ENCODE results near the gene NBEA. TPM values are rescaled to one million over a fixed set of nuclear protein-coding genes. Genes with fewer than 3 reads are reported as not detected.

Gene NBEA
- total RNA-seq, 2 donors from 2014 or later = 15.2 to 15.9 TPM

DNA sequence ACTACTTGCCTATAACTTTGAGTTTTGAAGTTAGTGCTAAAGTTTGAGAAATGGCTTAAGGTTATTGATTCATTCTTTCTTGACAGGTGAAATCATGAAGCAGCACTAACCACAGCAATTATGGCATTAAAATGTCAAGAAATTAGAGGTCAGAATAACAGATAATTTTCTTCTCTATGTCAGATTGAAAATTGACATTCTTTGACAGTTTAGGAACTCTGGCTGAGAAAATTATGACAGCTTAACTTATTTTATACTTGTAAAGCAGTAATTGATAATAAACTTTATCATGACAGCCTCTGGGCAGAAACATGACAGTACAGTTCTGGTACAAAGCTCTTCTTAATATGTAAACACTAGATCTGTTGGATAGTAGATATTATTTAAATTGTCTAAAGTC is 689.6 kb downstream of the NBEA start:
- Histone ChIP-seq H3K4me3 (ENCODE audit: low read length) (no peak overlapping the region), H3K9ac (ENCODE audit: extremely low read depth, low read length, poor library complexity, severe bottlenecking) (no peak overlapping the region), H3K27ac (ENCODE audit: low read depth, low read length) (no peak overlapping the region), H3K4me1 (ENCODE audit: control insufficient read depth, insufficient read depth, low read length) (peaks cover 7% of the 10 kb centered on the region), H3K9me3 (ENCODE audit: control insufficient read depth, low read length) (no peaks in the 10 kb centered on the region), H3K36me3 (ENCODE audit: control insufficient read depth, insufficient read depth, low read length) (no peaks in the 10 kb centered on the region), H3K27me3 (ENCODE audit: control insufficient read depth, insufficient read depth, low read length, poor library complexity, severe bottlenecking) (no peaks in the 10 kb centered on the region)
- TF ChIP-seq CTCF (conservative IDR thresholded peaks at IDR 0.05) = no peak
- Mint-ChIP-seq H3K4me3 (no peak overlapping the region), H3K27ac (no peak overlapping the region), H3K36me3 (ENCODE audit: low read depth) (no peaks in the 10 kb centered on the region), H3K9me3 (no peaks in the 10 kb centered on the region), H3K4me1 (peaks cover 12% of the 10 kb centered on the region), H3K27me3 (ENCODE audit: insufficient read depth) (no peaks in the 10 kb centered on the region)
- DNase-seq = no peak

GRCh38 chr13:35643625-35644024 is 701.6 kb downstream of the NBEA start:
- Histone ChIP-seq H3K4me1 (ENCODE audit: control insufficient read depth, insufficient read depth, low read length) (peaks cover 4% of the 10 kb centered on the region), H3K27ac (ENCODE audit: low read depth, low read length) (no peak overlapping the region), H3K9ac (ENCODE audit: extremely low read depth, low read length, poor library complexity, severe bottlenecking) (no peak overlapping the region), H3K4me3 (ENCODE audit: low read length) (peak overlapping the region; percentile 21), H3K9me3 (ENCODE audit: control insufficient read depth, low read length) (no peaks in the 10 kb centered on the region), H3K27me3 (ENCODE audit: control insufficient read depth, insufficient read depth, low read length, poor library complexity, severe bottlenecking) (no peaks in the 10 kb centered on the region), H3K36me3 (ENCODE audit: control insufficient read depth, insufficient read depth, low read length) (no peaks in the 10 kb centered on the region)
- DNase-seq = no peak
- Mint-ChIP-seq H3K4me1 (peaks cover 18% of the 10 kb centered on the region), H3K9me3 (no peaks in the 10 kb centered on the region), H3K36me3 (ENCODE audit: low read depth) (no peaks in the 10 kb centered on the region), H3K27me3 (ENCODE audit: insufficient read depth) (no peaks in the 10 kb centered on the region), H3K27ac (peak overlapping the region; percentile 1), H3K4me3 (no peak overlapping the region)
- no peak for TF ChIP-seq CTCF (conservative IDR thresholded peaks at IDR 0.05)
- 80 to 86% methylated on average over 1 to 3 of the region's 3 CpGs for WGBS, 2 experiments (ENCODE audit: insufficient coverage in 1 of 2, insufficient read length in 1 of 2)

DNA sequence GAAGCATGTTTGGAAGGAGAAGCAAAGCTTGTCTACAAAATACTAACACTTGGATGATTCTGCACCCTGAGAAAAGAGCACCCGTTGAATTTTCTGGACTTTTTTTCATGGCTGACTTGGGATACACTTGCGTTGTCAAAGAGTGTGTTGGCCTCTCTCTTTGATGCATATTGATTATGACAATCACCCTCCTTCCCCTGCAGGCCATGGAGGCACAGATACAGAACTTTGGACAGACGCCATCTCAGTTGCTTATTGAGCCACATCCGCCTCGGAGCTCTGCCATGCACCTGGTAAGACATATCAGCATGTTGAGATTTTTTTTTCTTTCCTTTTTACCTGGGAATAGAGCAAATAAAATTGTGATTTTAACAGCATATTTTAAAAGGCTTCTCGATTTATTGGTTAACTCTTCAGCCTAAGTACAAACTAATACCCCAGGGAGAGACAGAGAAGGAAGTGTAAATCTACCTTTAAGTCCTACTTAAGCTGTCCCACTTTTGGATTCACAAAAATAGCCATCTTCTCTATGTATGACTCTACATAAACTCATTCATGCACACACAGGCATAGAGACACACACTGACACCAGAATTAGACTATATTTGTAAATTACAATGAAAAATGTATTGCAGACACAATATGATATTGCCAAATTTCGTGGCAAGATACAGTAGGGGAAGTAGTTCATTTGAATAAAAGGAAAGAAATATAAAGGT is 704.1 kb downstream of the NBEA start:
- Histone ChIP-seq H3K27ac (ENCODE audit: low read depth, low read length) (no peak overlapping the region), H3K27me3 (ENCODE audit: control insufficient read depth, insufficient read depth, low read length, poor library complexity, severe bottlenecking) (no peaks in the 10 kb centered on the region), H3K4me1 (ENCODE audit: control insufficient read depth, insufficient read depth, low read length) (peaks cover 4% of the 10 kb centered on the region), H3K36me3 (ENCODE audit: control insufficient read depth, insufficient read depth, low read length) (no peaks in the 10 kb centered on the region), H3K9me3 (ENCODE audit: control insufficient read depth, low read length) (no peaks in the 10 kb centered on the region), H3K9ac (ENCODE audit: extremely low read depth, low read length, poor library complexity, severe bottlenecking) (no peak overlapping the region), H3K4me3 (ENCODE audit: low read length) (no peak overlapping the region)
- H3K27me3 Mint-ChIP-seq (ENCODE audit: insufficient read depth) = no peaks in the 10 kb centered on the region
- H3K36me3 Mint-ChIP-seq (ENCODE audit: low read depth) = peaks cover 2% of the 10 kb centered on the region
- DNase-seq = no peak
- H3K4me1 Mint-ChIP-seq = peaks cover 18% of the 10 kb centered on the region
- no peak for TF ChIP-seq CTCF (conservative IDR thresholded peaks at IDR 0.05)
- H3K4me3 Mint-ChIP-seq = no peak overlapping the region
- 90 to 96% methylated on average over 6 to 7 of the region's 7 CpGs for WGBS, 2 experiments (ENCODE audit: insufficient coverage in 1 of 2, insufficient read length in 1 of 2)
- H3K9me3 Mint-ChIP-seq = no peaks in the 10 kb centered on the region
- H3K27ac Mint-ChIP-seq = no peak overlapping the region
